T-helper 1 cell treated with Interleukin-12 subunit alpha and Interleukin-12 subunit beta and Interleukin-4 antibody, amounts not matched to agents 30 μg/mL and 1 μg/mL, for 36 hours (primary cell): ENCODE data around the gene ZNHIT2.
A peak's percentile ranks its signal among the peaks of the same experiment; 100 is the strongest.

Experiments used
- H3K27ac Mint-ChIP-seq: one replicate; pipeline ENCODE4 v1.8.0; 2021; ENCODE audit warnings: mild to moderate bottlenecking, mixed read lengths
- H3K27me3 Mint-ChIP-seq: one replicate; pipeline ENCODE4 v1.8.0; 2021; ENCODE audit warnings: low read depth, mixed read lengths
- H3K36me3 Mint-ChIP-seq: one replicate; pipeline ENCODE4 v1.8.0; 2021; ENCODE audit warnings: low read depth, mixed read lengths
- H3K4me1 Mint-ChIP-seq: one replicate; pipeline ENCODE4 v1.8.0; 2021; ENCODE audit warnings: low read depth, mixed read lengths
- H3K4me3 Mint-ChIP-seq: one replicate; pipeline ENCODE4 v1.8.0; 2021; ENCODE audit warnings: mild to moderate bottlenecking, moderate library complexity, mixed read lengths
- H3K9me3 Mint-ChIP-seq: one replicate; pipeline ENCODE4 v1.8.0; 2021; ENCODE audit warnings: mixed read lengths

Gene ZNHIT2

GRCh38 chr11:65147352-65148075, 30.0 kb upstream of the ZNHIT2 start:
- Mint-ChIP-seq H3K9me3 (no peaks in the 10 kb centered on the region), H3K27ac (no peak overlapping the region), H3K36me3 (no peaks in the 10 kb centered on the region), H3K27me3 (peaks cover 17% of the 10 kb centered on the region), H3K4me1 (peaks cover 10% of the 10 kb centered on the region), H3K4me3 (no peak overlapping the region)

GRCh38 chr11:65141896-65142494, 24.5 kb upstream of the ZNHIT2 start:
- no peak overlapping the region for H3K27ac Mint-ChIP-seq
- peaks cover 32% of the 10 kb centered on the region for H3K27me3 Mint-ChIP-seq
- no peaks in the 10 kb centered on the region for H3K9me3 Mint-ChIP-seq
- no peaks in the 10 kb centered on the region for H3K36me3 Mint-ChIP-seq
- no peak overlapping the region for H3K4me3 Mint-ChIP-seq
- peaks cover 2% of the 10 kb centered on the region for H3K4me1 Mint-ChIP-seq

GRCh38 chr11:65136515-65137096, 19.1 kb upstream of the ZNHIT2 start:
- no peak overlapping the region for H3K4me3 Mint-ChIP-seq
- peak overlapping the region; percentile 83 for H3K27ac Mint-ChIP-seq
- peaks cover 28% of the 10 kb centered on the region for H3K4me1 Mint-ChIP-seq
- H3K9me3 Mint-ChIP-seq = no peaks in the 10 kb centered on the region
- peaks cover 13% of the 10 kb centered on the region for H3K36me3 Mint-ChIP-seq
- H3K27me3 Mint-ChIP-seq = peaks cover 18% of the 10 kb centered on the region

GRCh38 chr11:65135633-65136145, 18.2 kb upstream of the ZNHIT2 start:
- Mint-ChIP-seq H3K27me3 (peaks cover 12% of the 10 kb centered on the region), H3K27ac (peak overlapping the region; percentile 100), H3K4me1 (peaks cover 28% of the 10 kb centered on the region), H3K9me3 (no peaks in the 10 kb centered on the region), H3K36me3 (peaks cover 17% of the 10 kb centered on the region), H3K4me3 (peak overlapping the region; percentile 99)

GRCh38 chr11:65134952-65135632, 17.6 kb upstream of the ZNHIT2 start:
- Mint-ChIP-seq H3K27me3 (peaks cover 8% of the 10 kb centered on the region), H3K27ac (peak overlapping the region; percentile 100), H3K36me3 (peaks cover 19% of the 10 kb centered on the region), H3K9me3 (no peaks in the 10 kb centered on the region), H3K4me1 (peaks cover 28% of the 10 kb centered on the region), H3K4me3 (peak overlapping the region; percentile 99)

GRCh38 chr11:65134240-65134951, 16.9 kb upstream of the ZNHIT2 start, which contains the start of gene SYVN1:
SYVN1 (minus strand) TSS chr11:65134519; CDS start chr11:65133601, 918 bp downstream.
- Mint-ChIP-seq H3K27ac (peak within 1 kb of the TSS; percentile 100), H3K36me3 (peaks cover 19% of the 10 kb centered on the region), H3K4me3 (peak within 1 kb of the TSS; percentile 99), H3K27me3 (peaks cover 5% of the 10 kb centered on the region), H3K9me3 (no peaks in the 10 kb centered on the region), H3K4me1 (peaks cover 28% of the 10 kb centered on the region)

GRCh38 chr11:65133724-65134123, 16.2 kb upstream of the ZNHIT2 start:
- Mint-ChIP-seq H3K27ac (peak overlapping the region; percentile 100), H3K27me3 (peaks cover 5% of the 10 kb centered on the region), H3K4me1 (peaks cover 28% of the 10 kb centered on the region), H3K4me3 (peak overlapping the region; percentile 99), H3K36me3 (peaks cover 19% of the 10 kb centered on the region), H3K9me3 (no peaks in the 10 kb centered on the region)

GRCh38 chr11:65132988-65133700, 15.6 kb upstream of the ZNHIT2 start:
- H3K4me3 Mint-ChIP-seq = peak overlapping the region; percentile 99
- H3K27ac Mint-ChIP-seq = peak overlapping the region; percentile 100
- H3K27me3 Mint-ChIP-seq = peaks cover 5% of the 10 kb centered on the region
- no peaks in the 10 kb centered on the region for H3K9me3 Mint-ChIP-seq
- peaks cover 28% of the 10 kb centered on the region for H3K4me1 Mint-ChIP-seq
- peaks cover 19% of the 10 kb centered on the region for H3K36me3 Mint-ChIP-seq

- H3K27ac Mint-ChIP-seq = peak overlapping the region; percentile 100
- H3K4me3 Mint-ChIP-seq = peak overlapping the region; percentile 99
- no peaks in the 10 kb centered on the region for H3K9me3 Mint-ChIP-seq
- peaks cover 5% of the 10 kb centered on the region for H3K27me3 Mint-ChIP-seq
- H3K4me1 Mint-ChIP-seq = peaks cover 26% of the 10 kb centered on the region
- peaks cover 22% of the 10 kb centered on the region for H3K36me3 Mint-ChIP-seq
Measured at GRCh38 chr11:65132238-65132987, 14.9 kb upstream of the ZNHIT2 start.

GRCh38 chr11:65131895-65132237, 14.4 kb upstream of the ZNHIT2 start:
- H3K9me3 Mint-ChIP-seq = no peaks in the 10 kb centered on the region
- H3K4me3 Mint-ChIP-seq = no peak overlapping the region
- peaks cover 27% of the 10 kb centered on the region for H3K36me3 Mint-ChIP-seq
- peaks cover 5% of the 10 kb centered on the region for H3K27me3 Mint-ChIP-seq
- H3K27ac Mint-ChIP-seq = no peak overlapping the region
- H3K4me1 Mint-ChIP-seq = peaks cover 28% of the 10 kb centered on the region

GRCh38 chr11:65131417-65131776, 13.9 kb upstream of the ZNHIT2 start:
- peaks cover 25% of the 10 kb centered on the region for H3K4me1 Mint-ChIP-seq
- no peak overlapping the region for H3K27ac Mint-ChIP-seq
- H3K9me3 Mint-ChIP-seq = no peaks in the 10 kb centered on the region
- peaks cover under 1% of the 10 kb centered on the region for H3K27me3 Mint-ChIP-seq
- peaks cover 30% of the 10 kb centered on the region for H3K36me3 Mint-ChIP-seq
- peak overlapping the region; percentile 33 for H3K4me3 Mint-ChIP-seq

- H3K27ac Mint-ChIP-seq = no peak overlapping the region
- no peaks in the 10 kb centered on the region for H3K9me3 Mint-ChIP-seq
- H3K4me3 Mint-ChIP-seq = peak overlapping the region; percentile 33
- H3K4me1 Mint-ChIP-seq = peaks cover 20% of the 10 kb centered on the region
- H3K36me3 Mint-ChIP-seq = peaks cover 28% of the 10 kb centered on the region
- no peaks in the 10 kb centered on the region for H3K27me3 Mint-ChIP-seq
Measured at GRCh38 chr11:65130631-65131416, 13.3 kb upstream of the ZNHIT2 start.
